HG03565 (cell line): ENCODE measurements around the gene NKAIN2.
"Not testable (repeated sequence)": the region's sequence is repeated elsewhere in the genome, so short reads cannot be mapped to it uniquely, and the experiment has no call there.

Source experiments
- ATAC-seq: cut with Tn5 transposase; IDR thresholded peaks from one replicate; pipeline ENCODE4 v1.9.1; 2021; ENCODE audit warnings: mild to moderate bottlenecking, moderate library complexity; ENCODE audit not compliant: unreplicated experiment

The NKAIN2 gene

GRCh38 chr6:124539096-124539495, 735.4 kb downstream of the NKAIN2 start:
- no peak for ATAC-seq

- ATAC-seq = no peak
These were observed 737.9 kb downstream of the NKAIN2 start for GRCh38 chr6:124541573-124541972.

GRCh38 chr6:124546601-124547000, 742.9 kb downstream of the NKAIN2 start:
- ATAC-seq = no peak

DNA sequence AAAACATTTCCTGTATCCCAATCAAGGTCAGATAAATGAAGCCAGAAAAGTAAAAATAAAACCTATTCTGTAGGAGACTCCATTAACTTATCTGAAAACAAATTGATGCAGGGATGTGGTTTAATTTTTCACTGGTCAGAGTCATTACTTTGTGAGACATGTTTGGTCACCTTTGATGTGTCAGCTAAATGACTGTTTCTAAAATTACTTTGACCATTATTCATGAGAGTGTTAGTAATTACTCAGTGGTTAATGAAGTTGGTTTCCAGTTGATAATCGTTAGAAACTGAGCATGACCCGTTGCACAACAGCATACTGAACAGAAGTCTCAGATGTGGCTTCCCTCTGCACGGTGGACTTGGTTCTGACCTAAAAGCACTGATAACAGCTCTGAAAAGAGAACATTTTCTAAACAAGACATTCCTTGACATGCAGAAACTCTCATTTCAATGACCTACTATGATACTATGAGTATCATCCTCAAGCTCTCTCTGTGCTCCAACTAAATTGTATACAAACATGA, 748.1 kb downstream of the NKAIN2 start:
- ATAC-seq = no peak

DNA sequence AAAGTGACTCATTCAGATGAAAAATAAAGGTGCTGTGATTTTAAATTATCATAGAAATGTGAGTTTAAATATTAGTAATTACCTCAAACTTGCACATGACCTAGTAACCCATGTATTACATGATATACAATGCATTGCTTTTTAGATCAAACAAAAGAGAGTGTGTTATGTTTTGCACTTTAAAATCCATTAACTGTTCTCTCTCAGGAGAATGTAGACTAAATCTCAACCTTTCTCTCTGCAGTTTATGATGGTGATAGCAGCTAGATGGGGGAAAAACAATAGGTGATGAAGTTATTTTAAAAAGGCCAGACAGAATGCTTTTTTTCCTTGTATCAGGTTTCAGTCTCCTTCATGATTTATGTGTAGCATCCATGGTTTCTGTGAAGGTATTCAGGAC, 754.2 kb downstream of the NKAIN2 start:
- no peak for ATAC-seq

GRCh38 chr6:124560078-124560477, 756.4 kb downstream of the NKAIN2 start:
- not testable (repeated sequence) for ATAC-seq

GRCh38 chr6:124560873-124561567, 757.4 kb downstream of the NKAIN2 start:
- no peak for ATAC-seq

- ATAC-seq = no peak
These were observed 758.0 kb downstream of the NKAIN2 start for GRCh38 chr6:124561635-124562130.

GRCh38 chr6:124564125-124564524, 760.5 kb downstream of the NKAIN2 start:
- not testable (repeated sequence) for ATAC-seq

DNA sequence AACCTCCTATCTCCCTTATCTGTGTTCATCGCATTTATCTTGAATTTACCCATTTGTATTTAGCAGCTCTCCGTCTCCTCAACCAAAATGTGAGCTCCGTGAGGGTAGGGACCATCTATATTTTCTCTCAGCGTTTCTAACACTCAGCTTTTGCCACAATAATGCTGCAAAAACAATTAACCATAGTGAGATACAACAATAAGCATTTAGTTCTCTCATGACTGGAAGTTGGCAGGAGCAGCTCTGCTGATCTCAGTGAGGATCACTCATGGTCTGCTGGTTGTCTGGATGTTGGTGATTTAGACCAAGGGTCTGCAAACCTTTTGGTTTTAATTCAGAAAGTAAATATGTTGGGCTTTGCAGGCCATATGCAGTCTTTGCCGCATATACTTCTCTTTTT, 763.7 kb downstream of the NKAIN2 start:
- no peak for ATAC-seq

GRCh38 chr6:124573953-124574352, 770.3 kb downstream of the NKAIN2 start:
- ATAC-seq = no peak

GRCh38 chr6:124577734-124578281, 774.1 kb downstream of the NKAIN2 start:
- ATAC-seq = no peak

DNA sequence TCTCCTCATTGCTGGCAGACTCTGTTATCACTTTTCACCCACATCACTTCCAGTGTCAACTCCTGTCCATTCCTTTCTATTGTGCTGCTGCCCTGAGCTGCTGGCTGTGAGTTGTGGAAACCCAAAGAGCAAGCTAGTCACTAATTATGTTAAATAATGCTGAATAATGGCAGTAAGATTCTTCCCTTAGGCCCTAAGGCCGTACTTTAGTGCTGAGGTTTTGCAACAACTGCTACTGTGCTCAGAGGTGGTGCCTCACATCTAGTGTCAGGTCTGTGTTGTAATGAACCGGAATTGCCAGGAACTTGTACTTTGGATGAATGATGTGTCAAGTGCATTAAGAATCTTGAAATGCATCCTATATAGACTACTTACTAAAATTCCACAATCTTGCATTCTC, 786.3 kb downstream of the NKAIN2 start:
- ATAC-seq = no peak

DNA sequence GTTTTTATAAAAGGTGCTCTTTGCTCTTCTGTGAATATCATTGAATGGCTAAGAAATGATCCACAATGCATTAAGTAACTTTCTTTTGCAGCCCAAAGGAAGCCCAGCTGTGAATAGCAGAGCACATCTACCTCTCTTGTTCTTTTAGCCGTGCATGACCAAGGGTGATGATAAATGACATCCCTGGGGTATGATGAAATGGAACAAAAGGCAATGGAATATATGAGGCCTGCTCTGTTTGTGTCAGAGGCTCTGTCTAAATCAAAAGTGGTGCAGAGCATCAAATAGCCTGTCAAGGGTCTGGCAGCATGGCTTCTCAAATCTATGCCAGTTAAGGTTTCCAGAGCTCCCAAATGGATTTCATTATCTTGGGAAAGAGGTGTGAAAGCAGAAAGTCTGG, 796.0 kb downstream of the NKAIN2 start:
- ATAC-seq = no peak

DNA sequence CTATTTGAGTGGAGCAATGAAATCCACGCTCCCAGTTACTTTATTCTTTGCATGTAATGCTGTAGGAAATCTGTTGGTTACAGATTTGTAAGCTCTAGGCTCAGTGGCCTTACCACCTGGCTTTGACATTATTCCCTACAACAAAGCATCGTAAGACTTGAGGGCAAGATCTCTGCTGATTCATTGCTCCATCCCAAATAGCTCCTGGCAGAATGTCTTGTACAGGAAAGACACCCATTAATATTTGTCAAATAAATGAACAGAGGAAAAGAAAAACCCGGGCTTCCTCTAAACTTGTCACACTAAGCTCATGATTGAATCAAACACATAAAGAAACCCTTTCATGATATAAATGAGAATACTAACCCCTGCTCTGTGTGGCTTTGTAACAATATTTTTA, 801.1 kb downstream of the NKAIN2 start:
- ATAC-seq = no peak

- ATAC-seq = no peak
These were observed 803.5 kb downstream of the NKAIN2 start for GRCh38 chr6:124607119-124607627.

DNA sequence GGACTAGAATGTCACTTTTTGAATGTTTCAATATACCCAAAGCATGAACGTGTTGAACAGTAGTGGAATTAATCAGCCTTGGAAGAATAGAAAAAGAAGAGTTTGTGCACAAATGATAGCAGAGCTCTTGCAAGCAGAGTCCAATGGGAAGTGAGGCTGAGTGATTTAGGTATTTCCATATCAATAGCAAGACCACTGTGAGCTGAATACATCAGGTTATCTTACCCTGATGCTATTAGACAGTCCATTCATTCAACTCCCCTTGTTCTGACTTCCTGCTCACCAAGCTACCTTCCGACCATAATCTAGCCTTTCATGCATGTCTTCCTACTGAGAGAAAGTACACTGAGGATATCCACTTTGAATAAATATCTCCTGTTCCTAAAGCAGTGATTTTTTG, 809.4 kb downstream of the NKAIN2 start:
- ATAC-seq = no peak

DNA sequence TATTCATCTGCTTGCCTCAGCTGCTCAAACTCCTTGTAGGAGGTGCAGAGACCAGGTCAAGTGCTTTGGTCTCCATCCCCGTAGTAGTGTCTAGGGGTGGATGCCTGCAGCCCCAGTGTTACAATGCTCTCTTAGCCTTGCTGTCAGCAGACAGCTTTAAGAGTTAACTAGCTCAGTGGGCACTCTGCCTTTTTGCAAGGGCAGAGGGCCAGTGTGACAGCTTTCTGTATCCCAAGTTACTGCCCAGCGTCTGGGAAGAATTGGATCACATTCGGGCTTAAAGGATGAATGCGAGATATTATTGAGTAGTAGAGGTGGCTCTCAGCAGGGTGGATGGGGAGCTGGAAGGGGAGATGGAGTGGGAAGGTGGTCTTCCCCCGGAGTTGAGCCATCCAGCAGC, 818.7 kb downstream of the NKAIN2 start:
- ATAC-seq = no peak

GRCh38 chr6:124633655-124634054, 830.0 kb downstream of the NKAIN2 start:
- ATAC-seq = no peak

DNA sequence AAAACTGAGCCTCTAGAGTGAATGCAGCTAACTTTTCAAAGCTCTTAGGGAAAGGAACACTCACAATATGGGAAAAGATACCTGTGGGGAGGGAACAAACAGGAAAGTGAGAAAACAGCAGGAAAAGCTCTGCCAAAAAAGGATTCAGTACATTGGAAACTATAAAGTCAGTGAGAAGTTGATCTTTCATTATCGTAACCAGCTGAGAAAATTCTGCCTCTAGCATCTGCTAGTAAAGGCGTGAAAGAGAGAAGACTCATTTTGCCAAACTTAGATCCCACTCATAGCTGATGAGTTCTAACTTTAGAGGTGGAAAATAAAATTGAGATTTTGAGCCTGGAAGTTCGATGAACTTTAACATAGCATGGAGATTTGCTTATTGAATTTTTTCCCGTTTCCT, 836.8 kb downstream of the NKAIN2 start:
- no peak for ATAC-seq

DNA sequence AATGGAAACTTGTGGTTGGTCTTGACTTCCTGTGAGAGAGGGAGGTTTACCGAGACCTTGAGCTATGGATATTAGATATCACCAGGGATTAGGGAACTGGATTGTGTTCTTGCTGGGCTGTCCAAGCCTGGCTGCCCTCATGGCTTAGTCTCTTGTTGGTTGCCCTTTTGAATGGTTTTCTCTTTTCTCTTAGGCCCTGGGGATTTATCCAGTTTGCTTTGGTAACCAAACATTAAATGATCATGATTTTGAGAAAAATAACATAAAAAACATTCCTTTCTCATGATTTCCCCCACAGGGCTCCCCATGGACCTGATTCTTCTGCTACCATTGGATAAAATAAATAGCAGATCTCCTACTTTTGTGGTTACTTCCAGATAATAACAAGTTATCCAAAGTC, 852.2 kb downstream of the NKAIN2 start:
- no peak for ATAC-seq

DNA sequence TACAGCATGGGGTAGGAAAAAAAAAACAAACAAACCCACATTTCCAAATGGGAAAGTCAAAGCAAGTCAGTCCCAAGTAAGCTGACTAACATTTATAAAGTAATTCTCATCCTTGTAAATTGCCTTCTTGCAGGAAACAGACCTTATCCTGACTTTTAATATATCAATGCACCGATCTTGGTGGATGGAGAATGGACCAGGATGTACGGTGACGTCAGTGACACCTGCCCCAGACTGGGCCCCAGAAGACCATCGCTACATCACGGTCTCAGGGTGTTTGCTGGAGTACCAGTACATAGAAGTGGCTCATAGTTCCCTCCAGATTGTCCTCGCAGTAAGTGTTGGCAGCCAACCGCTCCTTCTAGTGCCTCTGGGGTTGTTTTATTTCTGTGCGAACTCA, 854.4 kb downstream of the NKAIN2 start:
- no peak for ATAC-seq
